ENCODE data around the gene DHCR7.

DNA sequence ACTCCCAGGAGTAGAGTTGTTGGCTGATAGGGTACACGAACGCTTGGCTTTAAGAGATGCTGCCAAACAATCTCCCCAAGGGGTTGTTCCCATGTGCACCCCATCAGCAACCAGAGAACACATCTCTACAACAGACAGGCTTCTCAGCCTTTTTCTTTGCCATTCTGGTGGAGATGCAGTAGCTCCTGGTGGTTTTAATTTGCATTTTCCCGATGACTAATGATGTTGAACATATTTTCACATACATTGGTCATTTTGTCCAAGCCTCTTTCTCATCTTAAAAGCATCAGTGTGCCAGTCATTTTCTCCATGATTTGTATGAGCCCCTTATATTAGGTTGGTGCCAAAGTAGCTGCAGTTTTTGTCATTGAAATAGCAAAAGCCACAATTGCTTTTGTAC lies 21.8 kb downstream of the DHCR7 start:
- no peak for TF ChIP-seq ZFX (IDR thresholded peaks at IDR 0.05; ENCODE audit: borderline replicate concordance)
- no peak for TF ChIP-seq CTCF (IDR thresholded peaks at IDR 0.05)

Data from 22Rv1 (cell line).